Testis (tissue), 2 donors: ENCODE measurements around the gene CRLF1.

ENCODE experiments used
- POLR2A ChIP-seq: fragments of 450-650 bp; IDR thresholded peaks from one replicate; pipeline ENCODE4 v1.6.1; 2017; ENCODE audit warnings: antibody characterized with exemption, mild to moderate bottlenecking, moderate library complexity
- TF ChIP-seq, protein P1 (sequence below), 3 experiments: fragments of 450-650 bp in 2 of 3; fragments of 200-600 bp in 1 of 3; sonication (generic) in 1 of 3; IDR thresholded peaks; one replicate each; pipeline ENCODE4 v1.5.1; 2016 to 2019; ENCODE audit warnings: antibody characterized with exemption in 3 of 3, mild to moderate bottlenecking in 2 of 3, moderate library complexity in 1 of 3

DNA sequence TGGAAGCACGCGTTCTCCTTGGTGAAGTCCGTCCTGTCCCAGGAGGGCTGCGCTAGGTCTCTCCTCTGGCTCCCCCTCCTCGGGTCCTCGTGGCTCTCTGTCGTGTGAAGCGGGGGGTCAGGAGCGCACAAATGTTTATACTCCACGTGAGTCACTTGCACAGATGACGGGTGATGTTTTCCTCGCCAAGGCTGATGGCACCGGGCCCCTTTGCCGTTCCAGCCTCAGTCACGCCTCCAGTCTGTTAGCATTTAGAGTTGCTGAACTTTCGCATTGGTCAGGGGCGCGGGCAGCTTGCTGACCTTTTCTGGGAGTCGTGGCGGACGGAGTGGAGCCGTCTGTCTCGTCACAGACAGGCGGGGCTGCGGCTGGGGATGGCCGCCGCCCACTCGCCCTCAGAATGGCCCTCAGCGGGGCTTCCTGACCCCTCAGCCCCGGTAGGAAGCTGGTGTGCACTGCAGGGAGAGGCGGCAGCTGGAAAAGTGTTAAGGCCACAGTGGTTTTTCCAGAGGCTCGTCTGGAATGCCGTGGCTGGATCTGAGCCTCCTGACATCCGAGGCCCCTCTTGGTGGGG is 44.0 kb upstream of the CRLF1 start:
- TF ChIP-seq, protein P1, sequence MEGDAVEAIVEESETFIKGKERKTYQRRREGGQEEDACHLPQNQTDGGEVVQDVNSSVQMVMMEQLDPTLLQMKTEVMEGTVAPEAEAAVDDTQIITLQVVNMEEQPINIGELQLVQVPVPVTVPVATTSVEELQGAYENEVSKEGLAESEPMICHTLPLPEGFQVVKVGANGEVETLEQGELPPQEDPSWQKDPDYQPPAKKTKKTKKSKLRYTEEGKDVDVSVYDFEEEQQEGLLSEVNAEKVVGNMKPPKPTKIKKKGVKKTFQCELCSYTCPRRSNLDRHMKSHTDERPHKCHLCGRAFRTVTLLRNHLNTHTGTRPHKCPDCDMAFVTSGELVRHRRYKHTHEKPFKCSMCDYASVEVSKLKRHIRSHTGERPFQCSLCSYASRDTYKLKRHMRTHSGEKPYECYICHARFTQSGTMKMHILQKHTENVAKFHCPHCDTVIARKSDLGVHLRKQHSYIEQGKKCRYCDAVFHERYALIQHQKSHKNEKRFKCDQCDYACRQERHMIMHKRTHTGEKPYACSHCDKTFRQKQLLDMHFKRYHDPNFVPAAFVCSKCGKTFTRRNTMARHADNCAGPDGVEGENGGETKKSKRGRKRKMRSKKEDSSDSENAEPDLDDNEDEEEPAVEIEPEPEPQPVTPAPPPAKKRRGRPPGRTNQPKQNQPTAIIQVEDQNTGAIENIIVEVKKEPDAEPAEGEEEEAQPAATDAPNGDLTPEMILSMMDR (IDR thresholded peaks at IDR 0.05): no peak
- no peak for TF ChIP-seq POLR2A
